PC-3 (cell line): ENCODE results near the gene ZNF213. TPM values are rescaled to one million over a fixed set of nuclear protein-coding genes. Genes with fewer than 3 reads are reported as not detected.

Experiments used
- ATAC-seq: fragments of 200-7000 bp; cut with Tn5 transposase; 2 replicates; pipeline ENCODE4 v1.9.1; 2020; ENCODE audit warnings: mild to moderate bottlenecking, moderate library complexity
- BruUV-seq: library from RNA; stranded (reverse); fragments of 400-500 nt; replicated peaks from 2 replicates; lab custom pipeline; 2021; lab: Mats Ljungman, UMichigan
- CTCF ChIA-PET: fragments of 300-600 bp; sonication (Branson Sonifier 250); formaldehyde crosslinking; loops from one replicate; lab custom pipeline; 2022; ENCODE audit warnings: antibody characterized with exemption; lab: Charles Lee
- POLR2A ChIA-PET: fragments of 300-600 bp; sonication (Branson Sonifier 250); formaldehyde crosslinking; loops from one replicate; lab custom pipeline; 2022; ENCODE audit warnings: antibody characterized with exemption; ENCODE audit not compliant: unreplicated experiment; lab: Charles Lee
- DNase-seq: peaks from one replicate; pipeline ENCODE4 v3.0.0-alpha.2; 2015
- H2AFZ ChIP-seq: fragments of 300-600 bp; sonication (generic); 2 replicates; pipeline ENCODE4 v1.6.0; 2016; ENCODE audit warnings: antibody characterized with exemption, low read length
- H3F3A ChIP-seq: fragments of 300-600 bp; sonication (generic); one replicate; pipeline ENCODE4 v1.6.0; 2017; ENCODE audit warnings: antibody characterized with exemption, low read length, control low read depth, mild to moderate bottlenecking; ENCODE audit not compliant: unreplicated experiment
- H3K27ac ChIP-seq: fragments of 300-600 bp; sonication (generic); 2 replicates; pipeline ENCODE4 v1.5.1; 2016; ENCODE audit warnings: mild to moderate bottlenecking, low read length
- H3K27me3 ChIP-seq: fragments of 300-600 bp; sonication (generic); 2 replicates; pipeline ENCODE4 v1.6.1; 2016; ENCODE audit warnings: low read length, mixed read lengths
- H3K36me3 ChIP-seq: fragments of 300-600 bp; sonication (generic); 2 replicates; pipeline ENCODE4 v1.6.1; 2016; ENCODE audit warnings: low read depth, mixed run types, low read length, mixed read lengths
- H3K4me1 ChIP-seq: fragments of 300-600 bp; sonication (generic); 2 replicates; pipeline ENCODE4 v1.5.1; 2016; ENCODE audit warnings: low read length; ENCODE audit not compliant: insufficient read depth
- H3K4me2 ChIP-seq: fragments of 300-600 bp; sonication (generic); 2 replicates; pipeline ENCODE4 v1.6.0; 2016; ENCODE audit warnings: low read length
- H3K4me3 ChIP-seq: fragments of 300-600 bp; sonication (generic); 2 replicates; pipeline ENCODE4 v1.5.1; 2016; ENCODE audit warnings: mild to moderate bottlenecking, low read length, mixed read lengths
- H3K79me2 ChIP-seq: fragments of 300-600 bp; sonication (generic); 2 replicates; pipeline ENCODE4 v1.6.1; 2017; ENCODE audit warnings: low read length, mixed read lengths
- H3K9ac ChIP-seq: fragments of 300-600 bp; sonication (generic); 2 replicates; pipeline ENCODE4 v1.6.0; 2016; ENCODE audit warnings: mild to moderate bottlenecking, low read length
- H3K9me2 ChIP-seq: fragments of 300-600 bp; sonication (generic); replicated peaks from 2 replicates; pipeline ENCODE4 v1.6.1; 2016; ENCODE audit warnings: mixed run types, low read length, mixed read lengths
- H3K9me3 ChIP-seq: fragments of 300-600 bp; sonication (generic); 2 replicates; pipeline ENCODE4 v1.6.1; 2016; ENCODE audit warnings: low read length, mixed read lengths
- H4K20me1 ChIP-seq: fragments of 300-600 bp; sonication (generic); 2 replicates; pipeline ENCODE4 v1.6.1; 2016; ENCODE audit warnings: low read length, mixed read lengths
- CTCF ChIP-seq: fragments of 300-600 bp; sonication (generic); conservative IDR thresholded peaks from 2 replicates; pipeline ENCODE4 v1.5.1; 2017; ENCODE audit warnings: antibody characterized with exemption, low read depth, mild to moderate bottlenecking, low read length
- EZH2 ChIP-seq: fragments of 300-600 bp; sonication (generic); IDR thresholded peaks from one replicate; pipeline ENCODE4 v1.6.1; 2017; ENCODE audit warnings: antibody characterized with exemption, mild to moderate bottlenecking, low read length; ENCODE audit not compliant: unreplicated experiment
- EZH2phosphoT487 ChIP-seq: fragments of 300-600 bp; sonication (generic); IDR thresholded peaks from 2 replicates; pipeline ENCODE4 v1.6.1; 2018; ENCODE audit warnings: mild to moderate bottlenecking, antibody characterized with exemption, low read length, borderline replicate concordance
- intact Hi-C: fragments of 100-400 bp; cut with micrococcal nuclease; formaldehyde crosslinking; loops from 2 replicates; pipeline ENCODE4 v1.9.0; 2023
- total RNA-seq: library from RNA; depleted of rRNA; stranded (reverse); fragments of >200 nt; gene quantifications from 2 replicates; pipeline ENCODE4 v1.2.3, GENCODE V29; 2014

ZNF213 gene
- total RNA-seq, 1 experiment from 2014 or later = 3.6 TPM

DNA sequence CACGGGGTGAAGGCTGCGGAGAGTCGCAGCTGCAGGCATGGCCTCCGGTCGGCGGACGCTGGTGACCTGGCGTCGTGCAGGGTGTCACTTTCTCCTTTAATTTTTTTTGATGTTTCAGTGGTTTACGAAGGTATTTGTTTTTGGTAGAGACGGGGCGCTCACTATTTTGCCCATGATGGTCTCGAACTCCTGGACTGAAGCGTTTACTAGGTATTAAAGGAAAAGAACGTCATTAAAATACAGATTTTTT is 17.1 kb downstream of the ZNF213 start:
- Histone ChIP-seq H2AFZ (peak overlapping the region; percentile 76), H3F3A (no peaks in the 10 kb centered on the region), H3K9me2 (no peaks in the 10 kb centered on the region), H3K9ac (no peak overlapping the region), H3K4me1 (peaks cover 9% of the 10 kb centered on the region; the same call in 1 of the 2 replicates), H4K20me1 (no peaks in the 10 kb centered on the region), H3K27ac (no peak overlapping the region), H3K27me3 (no peaks in the 10 kb centered on the region), H3K4me2 (peak overlapping the region; percentile 90), H3K4me3 (peak overlapping the region; percentile 75), H3K79me2 (no peaks in the 10 kb centered on the region), H3K9me3 (no peaks in the 10 kb centered on the region), H3K36me3 (no peaks in the 10 kb centered on the region)
- no peak for TF ChIP-seq EZH2phosphoT487
- no peak for TF ChIP-seq CTCF
- TF ChIP-seq EZH2 = no peak
- DNase-seq = no peak
- BruUV-seq = no TSS peak
- POLR2A ChIA-PET = no interaction called here
- intact Hi-C loops = no loop called here
- CTCF ChIA-PET = interaction anchor here (0.9 kb wide), 1 partner anchor 23 kb away, joined by 3 read pairs; no protein-coding TSS in a partner anchor
- no peak for ATAC-seq

GRCh38 chr16:3152277-3152990 is 17.6 kb downstream of the ZNF213 start:
- TF ChIP-seq CTCF = peak; percentile 54
- no peak for TF ChIP-seq EZH2
- no peak for TF ChIP-seq EZH2phosphoT487
- Histone ChIP-seq H3K9ac (no peak overlapping the region), H3K79me2 (no peaks in the 10 kb centered on the region), H3K4me2 (peak overlapping the region; percentile 90), H3K27me3 (no peaks in the 10 kb centered on the region), H3F3A (no peaks in the 10 kb centered on the region), H3K36me3 (no peaks in the 10 kb centered on the region), H3K4me1 (peaks cover 9% of the 10 kb centered on the region; the same call in 1 of the 2 replicates), H3K9me2 (no peaks in the 10 kb centered on the region), H3K9me3 (no peaks in the 10 kb centered on the region), H4K20me1 (no peaks in the 10 kb centered on the region), H3K27ac (no peak overlapping the region), H3K4me3 (peak overlapping the region; percentile 75), H2AFZ (peak overlapping the region; percentile 76)
- ATAC-seq (peak; percentile 25), DNase-seq (peak; percentile 96)
- intact Hi-C loops = no loop called here
- ChIA-PET POLR2A (no interaction called here), CTCF (interaction anchor here (0.9 kb wide), 1 partner anchor 22 kb away, joined by 3 read pairs; no protein-coding TSS in a partner anchor)
- BruUV-seq = no TSS peak

DNA sequence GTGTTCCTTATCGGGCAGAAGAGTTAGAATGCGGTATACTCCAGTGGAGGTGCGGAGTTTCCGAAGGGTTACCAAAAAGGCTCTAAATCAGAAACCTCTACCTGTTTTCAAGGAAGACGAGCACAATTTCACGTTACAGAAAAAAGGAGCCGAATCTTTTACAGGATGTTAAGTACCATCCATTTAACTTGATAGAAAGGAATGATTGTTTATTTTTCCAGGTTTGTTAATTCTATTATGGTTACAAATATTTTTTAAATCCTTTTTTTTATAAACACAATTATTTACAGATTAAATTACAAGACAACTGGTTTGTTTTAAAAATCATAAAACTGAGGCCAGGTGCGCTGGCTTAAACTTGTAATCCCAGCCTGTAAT is 18.2 kb downstream of the ZNF213 start:
- no peak for TF ChIP-seq EZH2phosphoT487
- no peak for TF ChIP-seq CTCF
- no peak for TF ChIP-seq EZH2
- Histone ChIP-seq H3K4me2 (no peak overlapping the region), H3K9me2 (no peaks in the 10 kb centered on the region), H3K9ac (no peak overlapping the region), H3K79me2 (no peaks in the 10 kb centered on the region), H3F3A (no peaks in the 10 kb centered on the region), H4K20me1 (no peaks in the 10 kb centered on the region), H3K9me3 (no peaks in the 10 kb centered on the region), H3K4me1 (peaks cover 9% of the 10 kb centered on the region; the same call in 1 of the 2 replicates), H3K4me3 (no peak overlapping the region), H3K36me3 (no peaks in the 10 kb centered on the region), H3K27me3 (no peaks in the 10 kb centered on the region), H2AFZ (no peak overlapping the region), H3K27ac (no peak overlapping the region)
- intact Hi-C loops = no loop called here
- BruUV-seq = no TSS peak
- CTCF ChIA-PET = no interaction called here
- peak; percentile 33; the same call in 1 of the 2 replicates for ATAC-seq
- DNase-seq = no peak
- POLR2A ChIA-PET = no interaction called here
